Hepatocyte (in vitro differentiated cells): Measurements from ENCODE around the gene CECR2. TPM values are rescaled to one million over a fixed set of nuclear protein-coding genes. Genes with fewer than 3 reads are reported as not detected.
"Not testable (repeated sequence)": the region's sequence is repeated elsewhere in the genome, so short reads cannot be mapped to it uniquely, and the experiment has no call there.

Experiments used
- DNase-seq: peaks from one replicate; pipeline ENCODE4 v3.0.0-alpha.2; 2016; ENCODE audit warnings: low spot score
- H2AFZ ChIP-seq: fragments of 200-600 bp; sonication (generic); 2 replicates; pipeline ENCODE4 v1.6.0; 2016; ENCODE audit warnings: antibody characterized with exemption, mild to moderate bottlenecking
- H3K27ac ChIP-seq: fragments of 200-600 bp; sonication (generic); 2 replicates; pipeline ENCODE4 v1.5.1; 2016; ENCODE audit warnings: mild to moderate bottlenecking
- H3K27me3 ChIP-seq: fragments of 200-600 bp; sonication (generic); 2 replicates; pipeline ENCODE4 v1.6.1; 2016
- H3K36me3 ChIP-seq: fragments of 200-600 bp; sonication (generic); replicated peaks from 2 replicates; pipeline ENCODE4 v1.5.1; 2016; ENCODE audit warnings: low read depth; ENCODE audit not compliant: insufficient read depth
- H3K4me1 ChIP-seq: fragments of 200-600 bp; sonication (generic); 2 replicates; pipeline ENCODE4 v1.5.1; 2016; ENCODE audit warnings: mild to moderate bottlenecking, moderate library complexity; ENCODE audit not compliant: insufficient read depth
- H3K4me2 ChIP-seq: fragments of 200-600 bp; sonication (generic); 2 replicates; pipeline ENCODE4 v1.6.0; 2016
- H3K4me3 ChIP-seq: fragments of 200-600 bp; sonication (generic); 2 replicates; pipeline ENCODE4 v1.5.1; 2016; ENCODE audit warnings: mild to moderate bottlenecking
- H3K79me2 ChIP-seq: fragments of 200-600 bp; sonication (generic); 2 replicates; pipeline ENCODE4 v1.6.0; 2017; ENCODE audit warnings: mild to moderate bottlenecking
- H3K9me2 ChIP-seq: fragments of 200-600 bp; sonication (generic); replicated peaks from 2 replicates; pipeline ENCODE4 v1.6.0; 2017; ENCODE audit warnings: mild to moderate bottlenecking; ENCODE audit not compliant: insufficient read depth
- H3K9me3 ChIP-seq: fragments of 200-600 bp; sonication (generic); 2 replicates; pipeline ENCODE4 v1.5.1; 2016; ENCODE audit warnings: low read depth, mild to moderate bottlenecking
- H4K20me1 ChIP-seq: fragments of 200-600 bp; sonication (generic); 2 replicates; pipeline ENCODE4 v1.6.0; 2016; ENCODE audit warnings: mild to moderate bottlenecking; ENCODE audit not compliant: insufficient read depth, poor library complexity, severe bottlenecking
- CTCF ChIP-seq: fragments of 200-600 bp; sonication (generic); IDR thresholded peaks from 2 replicates; pipeline ENCODE4 v1.5.1; 2016; ENCODE audit warnings: antibody characterized with exemption, mild to moderate bottlenecking; ENCODE audit not compliant: poor library complexity
- EZH2 ChIP-seq: fragments of 200-600 bp; sonication (generic); IDR thresholded peaks from 2 replicates; pipeline ENCODE4 v1.6.1; 2016; ENCODE audit warnings: antibody characterized with exemption, mild to moderate bottlenecking, borderline replicate concordance
- EZH2phosphoT487 ChIP-seq: fragments of 200-600 bp; sonication (generic); IDR thresholded peaks from one replicate; pipeline ENCODE4 v1.6.1; 2018; ENCODE audit warnings: antibody characterized with exemption, mild to moderate bottlenecking, low read depth, moderate library complexity; ENCODE audit not compliant: unreplicated experiment, severe bottlenecking
- WGBS: methylation state at CpG from one replicate; pipeline ENCODE4 v1.1.6; 2016; ENCODE audit warnings: low lambda C conversion rate; ENCODE audit errors: missing lambda C conversion rate; 5-methylcytosine and 5-hydroxymethylcytosine counted together
- polyA plus RNA-seq: library from polyadenylated mRNA; unstranded; fragments of >200 nt; fragmentation: Nextera tagmentation; extraction: Ambion mirVana; gene quantifications from 2 replicates; pipeline ENCODE4 v1.2.1, GENCODE V29; 2016
- total RNA-seq: library from RNA; depleted of rRNA; stranded (reverse); fragments of >200 nt; gene quantifications from 2 replicates; pipeline ENCODE4 v1.2.3, GENCODE V29; 2014

The CECR2 gene
- total and polyA plus RNA-seq, 2 experiments from 2014 or later = 2.2 to 3.6 TPM

DNA sequence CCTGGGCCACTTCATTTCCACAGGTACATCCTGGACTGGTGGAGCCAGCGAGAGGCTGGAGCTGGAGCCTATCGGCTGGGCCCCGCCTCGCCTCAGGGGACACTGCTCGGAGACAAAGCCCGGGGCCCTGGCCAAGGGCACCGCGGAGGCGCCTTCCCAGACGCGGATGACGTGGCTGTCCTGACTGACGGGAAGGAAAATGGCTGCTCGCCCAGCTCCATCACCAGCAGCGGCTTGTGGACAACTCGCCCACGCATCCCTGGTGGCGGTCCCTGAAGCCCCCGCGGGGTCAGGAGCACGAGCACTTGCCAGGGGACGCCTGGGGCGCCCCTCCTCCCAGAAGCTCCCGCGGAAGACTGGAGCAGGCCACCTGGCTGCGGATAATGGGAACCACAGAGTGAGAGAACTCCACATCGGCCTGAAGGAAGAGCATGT lies 49.6 kb downstream of the CECR2 start:
- Histone ChIP-seq H3K4me1 (no peaks in the 10 kb centered on the region), H3K4me3 (no peak overlapping the region), H3K79me2 (peaks cover 29% of the 10 kb centered on the region), H3K9me2 (no peaks in the 10 kb centered on the region), H2AFZ (no peak overlapping the region), H3K9me3 (no peaks in the 10 kb centered on the region), H4K20me1 (no peaks in the 10 kb centered on the region), H3K4me2 (no peak overlapping the region), H3K27ac (no peak overlapping the region), H3K27me3 (no peaks in the 10 kb centered on the region), H3K36me3 (no peaks in the 10 kb centered on the region)
- DNase-seq = no peak
- TF ChIP-seq EZH2 (no peak), EZH2phosphoT487 (no peak), CTCF (no peak)
- WGBS = 95% methylated on average over 26 of the region's 27 CpGs

- Histone ChIP-seq H3K9me3 (no peaks in the 10 kb centered on the region), H3K4me3 (no peak overlapping the region), H3K9me2 (no peaks in the 10 kb centered on the region), H3K36me3 (no peaks in the 10 kb centered on the region), H3K79me2 (peaks cover 29% of the 10 kb centered on the region), H3K4me2 (no peak overlapping the region), H3K27ac (no peak overlapping the region), H3K27me3 (no peaks in the 10 kb centered on the region), H4K20me1 (no peaks in the 10 kb centered on the region), H2AFZ (no peak overlapping the region), H3K4me1 (no peaks in the 10 kb centered on the region)
- WGBS = 92% methylated on average over 3 of the region's 3 CpGs
- DNase-seq = no peak
- TF ChIP-seq EZH2phosphoT487 (no peak), EZH2 (no peak)
Measured at GRCh38 chr22:17419348-17419747, 50.1 kb downstream of the CECR2 start.

DNA sequence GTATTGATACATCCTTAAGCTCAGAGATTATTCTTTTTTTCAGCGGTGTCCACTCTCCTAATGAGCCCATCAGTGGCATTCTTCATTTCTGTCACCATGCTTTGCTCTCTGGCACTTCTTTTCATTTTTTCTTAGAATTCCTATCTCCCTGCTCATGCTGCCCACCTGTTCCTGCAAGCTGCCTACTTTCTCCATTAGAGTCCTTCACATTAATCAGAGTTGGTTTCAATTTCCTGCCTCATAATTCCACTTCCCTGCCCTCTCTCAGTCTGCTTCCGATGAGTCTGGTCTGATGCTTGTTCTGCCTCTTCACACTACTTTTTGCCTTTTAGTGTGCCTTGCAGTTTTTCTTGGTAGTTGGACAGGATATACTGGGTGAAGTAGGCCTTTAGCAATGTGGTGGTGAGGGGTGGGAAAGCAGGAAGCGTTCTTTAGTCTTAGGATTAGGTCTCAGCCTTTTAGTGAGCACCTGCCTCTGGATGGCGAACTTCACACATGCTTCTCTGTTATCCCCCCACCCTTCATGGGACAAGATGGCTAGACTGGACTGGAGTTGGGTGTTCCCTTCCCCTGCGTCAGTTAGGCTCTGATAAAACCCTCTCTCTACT lies 53.6 kb downstream of the CECR2 start:
- Histone ChIP-seq H3K4me3 (no peak overlapping the region), H3K79me2 (peaks cover 7% of the 10 kb centered on the region), H4K20me1 (no peaks in the 10 kb centered on the region), H3K4me1 (no peaks in the 10 kb centered on the region), H3K9me2 (no peaks in the 10 kb centered on the region), H2AFZ (no peak overlapping the region), H3K27me3 (no peaks in the 10 kb centered on the region), H3K9me3 (no peaks in the 10 kb centered on the region), H3K27ac (no peak overlapping the region), H3K36me3 (no peaks in the 10 kb centered on the region), H3K4me2 (no peak overlapping the region)
- 79% methylated on average over 5 of the region's 5 CpGs for WGBS
- TF ChIP-seq CTCF (no peak), EZH2phosphoT487 (no peak), EZH2 (no peak)
- no peak for DNase-seq

- no peaks in the 10 kb centered on the region for H3K9me3 ChIP-seq
- no peak for DNase-seq
- no peaks in the 10 kb centered on the region for H3K9me2 ChIP-seq
- H2AFZ ChIP-seq = no peak overlapping the region
- H4K20me1 ChIP-seq = no peaks in the 10 kb centered on the region
- H3K4me1 ChIP-seq = no peaks in the 10 kb centered on the region
- WGBS = 67% methylated on average over 6 of the region's 6 CpGs
- no peaks in the 10 kb centered on the region for H3K36me3 ChIP-seq
- H3K4me2 ChIP-seq = no peak overlapping the region
- no peak overlapping the region for H3K4me3 ChIP-seq
- peaks cover 9% of the 10 kb centered on the region for H3K79me2 ChIP-seq
- no peaks in the 10 kb centered on the region for H3K27me3 ChIP-seq
- TF ChIP-seq EZH2phosphoT487 = no peak
- TF ChIP-seq EZH2 = no peak
- no peak for TF ChIP-seq CTCF
- no peak overlapping the region for H3K27ac ChIP-seq
Measured at GRCh38 chr22:17423616-17424015, 54.4 kb downstream of the CECR2 start.

DNA sequence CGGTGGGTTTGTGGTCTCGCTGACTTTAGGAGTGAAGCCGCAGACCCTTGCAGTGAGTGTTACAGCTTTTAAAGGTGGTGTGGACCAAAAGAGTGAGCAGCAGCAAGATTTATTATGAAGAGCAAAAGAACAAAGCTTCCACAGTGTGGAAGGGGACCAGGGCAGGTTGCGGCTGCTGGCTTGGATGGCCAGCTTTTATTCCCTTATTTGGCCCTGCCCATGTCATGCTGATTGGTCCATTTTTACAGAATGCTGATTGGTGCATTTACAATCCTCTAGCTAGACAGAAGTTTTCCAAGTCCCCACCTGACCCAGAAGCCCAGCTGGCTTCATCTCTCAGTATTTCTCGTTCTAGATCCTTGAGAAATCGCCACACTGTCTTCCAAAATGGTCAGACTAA lies 58.3 kb downstream of the CECR2 start:
- H3K4me3 ChIP-seq, H3K27ac ChIP-seq, H3K4me1 ChIP-seq, H3K27me3 ChIP-seq, DNase-seq, H3K9me2 ChIP-seq, H3K36me3 ChIP-seq, H3K4me2 ChIP-seq, H3K9me3 ChIP-seq, H4K20me1 ChIP-seq, H2AFZ ChIP-seq: not testable (repeated sequence)
- H3K79me2 ChIP-seq = peaks cover 11% of the 10 kb centered on the region
- 81% methylated on average over 6 of the region's 6 CpGs for WGBS
